Neuronal stem cell (in vitro differentiated cells): ENCODE data around the gene SLC37A1.

Experiments used
- DNase-seq: peaks from one replicate; pipeline ENCODE4 v3.0.0-alpha.2; 2013; ENCODE audit warnings: low spot score
- H2AFZ ChIP-seq: one replicate; pipeline ENCODE4 v1.6.1; 2013; ENCODE audit warnings: mild to moderate bottlenecking, low read length, inconsistent platforms
- H2AK5ac ChIP-seq: 2 replicates; pipeline ENCODE4 v1.6.1; 2013; ENCODE audit warnings: low read depth, mild to moderate bottlenecking, inconsistent platforms, low read length, moderate library complexity, mixed read lengths
- H2BK120ac ChIP-seq: 2 replicates; pipeline ENCODE4 v1.6.1; 2013; ENCODE audit warnings: low read depth, mild to moderate bottlenecking, inconsistent platforms, low read length, moderate library complexity, mixed read lengths
- H2BK12ac ChIP-seq: one replicate; pipeline ENCODE4 v1.6.1; 2013; ENCODE audit warnings: low read length, inconsistent platforms
- H2BK15ac ChIP-seq: 2 replicates; pipeline ENCODE4 v1.6.1; 2013; ENCODE audit warnings: mild to moderate bottlenecking, low read length, inconsistent platforms, mixed read lengths
- H2BK5ac ChIP-seq: one replicate; pipeline ENCODE4 v1.6.1; 2013; ENCODE audit warnings: inconsistent platforms, mild to moderate bottlenecking, low read length, moderate library complexity
- H3K14ac ChIP-seq: one replicate; pipeline ENCODE4 v1.6.1; 2013; ENCODE audit warnings: low read length, inconsistent platforms
- H3K18ac ChIP-seq: 2 replicates; pipeline ENCODE4 v1.6.1; 2013; ENCODE audit warnings: low read length, inconsistent platforms
- H3K23ac ChIP-seq: 2 replicates; pipeline ENCODE4 v1.6.1; 2013; ENCODE audit warnings: low read depth, mild to moderate bottlenecking, mixed read lengths, low read length, inconsistent platforms; ENCODE audit not compliant: poor library complexity
- H3K27ac ChIP-seq: replicated peaks from 3 replicates; pipeline ENCODE4 v1.5.1; 2013; ENCODE audit warnings: low read length, inconsistent platforms
- H3K27me3 ChIP-seq, 3 experiments: 2 replicates each; pipeline ENCODE4 v1.6.1; 2013; ENCODE audit warnings: low read length in 3 of 3, mild to moderate bottlenecking in 2 of 3, inconsistent platforms in 1 of 3, low read depth in 1 of 3, mixed read lengths in 1 of 3, moderate library complexity in 1 of 3; ENCODE audit not compliant: control insufficient read depth in 3 of 3, insufficient read depth in 3 of 3
- H3K36me3 ChIP-seq, 2 donors: replicated peaks in 1 of 2; 2 replicates each; pipeline ENCODE4 v1.6.1; 2013; ENCODE audit warnings: low read length in 2 of 2; ENCODE audit not compliant: control insufficient read depth in 2 of 2, insufficient read depth in 2 of 2
- H3K4ac ChIP-seq: 2 replicates; pipeline ENCODE4 v1.6.1; 2013; ENCODE audit warnings: inconsistent platforms, mild to moderate bottlenecking, low read length, moderate library complexity
- H3K4me1 ChIP-seq, 2 donors: 1 replicate in 1 of 2; 2 replicates in 1 of 2; pipeline ENCODE4 v1.6.1; 2013; ENCODE audit warnings: low read length in 2 of 2, low read depth in 1 of 2; ENCODE audit not compliant: control insufficient read depth in 2 of 2, insufficient read depth in 1 of 2
- H3K4me2 ChIP-seq: one replicate; pipeline ENCODE4 v1.6.1; 2013; ENCODE audit warnings: mild to moderate bottlenecking, low read length, inconsistent platforms; ENCODE audit not compliant: insufficient read depth, poor library complexity, severe bottlenecking
- H3K4me3 ChIP-seq, 2 donors: 2 replicates each; pipeline ENCODE4 v1.5.1; 2013; ENCODE audit warnings: low read length in 2 of 2, mild to moderate bottlenecking in 2 of 2, inconsistent platforms in 1 of 2, moderate library complexity in 1 of 2
- H3K79me1 ChIP-seq: one replicate; pipeline ENCODE4 v1.6.1; 2013; ENCODE audit warnings: low read depth, mild to moderate bottlenecking, inconsistent platforms, low read length, moderate library complexity
- H3K9ac ChIP-seq: one replicate; pipeline ENCODE4 v1.6.1; 2013; ENCODE audit warnings: mild to moderate bottlenecking, low read depth, low read length, inconsistent platforms; ENCODE audit not compliant: poor library complexity
- H3K9me3 ChIP-seq, 2 donors: replicated peaks in 1 of 2; 2 replicates each; pipeline versions ENCODE3 to v1.6.1; 2013; ENCODE audit warnings: low read length in 2 of 2, mild to moderate bottlenecking in 2 of 2, inconsistent platforms in 1 of 2, low read depth in 1 of 2, mixed read lengths in 1 of 2, moderate library complexity in 1 of 2; ENCODE audit not compliant: control insufficient read depth in 2 of 2, insufficient read depth in 1 of 2
- H4K8ac ChIP-seq: one replicate; pipeline ENCODE4 v1.6.1; 2013; ENCODE audit warnings: low read depth, mild to moderate bottlenecking, inconsistent platforms, low read length, moderate library complexity
- H4K91ac ChIP-seq: one replicate; pipeline ENCODE4 v1.6.1; 2013; ENCODE audit warnings: low read length, low read depth, mild to moderate bottlenecking, inconsistent platforms; ENCODE audit not compliant: poor library complexity
- WGBS, 2 donors: extraction: QIAGEN DNeasy Blood & Tissue Kit; methylation state at CpG; one replicate each; pipeline ENCODE4 v1.1.7; 2013; ENCODE audit warnings: missing lambda C conversion rate in 2 of 2, mixed read lengths in 1 of 2; ENCODE audit not compliant: insufficient read length in 2 of 2, insufficient replicate concordance in 1 of 2; ENCODE audit errors: extremely low coverage in 2 of 2; 5-methylcytosine and 5-hydroxymethylcytosine counted together

SLC37A1 gene

DNA sequence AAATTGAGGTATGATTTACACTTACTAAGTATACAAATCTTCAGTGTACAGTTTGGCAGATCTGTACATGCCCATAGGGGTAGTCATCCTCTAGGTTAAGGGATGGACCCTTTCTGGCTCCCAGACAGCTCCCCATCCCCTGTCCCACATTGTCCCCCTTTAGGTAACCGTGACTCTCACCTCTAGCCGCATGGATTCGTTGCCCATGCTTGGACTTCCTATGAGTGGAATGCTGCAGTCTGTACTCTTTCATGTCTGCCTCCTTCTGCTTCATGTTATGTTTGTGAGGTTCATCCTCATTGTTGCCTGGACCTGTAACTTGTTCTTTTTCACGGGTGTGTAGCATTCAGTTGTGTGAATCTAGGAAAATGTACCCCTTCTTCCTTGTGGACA, 20.3 kb downstream of the SLC37A1 start:
- no peak overlapping the region for H3K4me2 ChIP-seq
- no peak for DNase-seq
- H3K27ac ChIP-seq: no peak overlapping the region
- no peak overlapping the region for H4K91ac ChIP-seq
- no peak overlapping the region for H2AK5ac ChIP-seq
- H3K4me3 ChIP-seq: no peak overlapping the region
- no peaks in the 10 kb centered on the region for H3K9me3 ChIP-seq
- no peak overlapping the region for H4K8ac ChIP-seq
- no peak overlapping the region for H2AFZ ChIP-seq
- H3K27me3 ChIP-seq: peaks cover 0 to 6% (median 0%) of the 10 kb centered on the region in 3 experiments
- H3K79me1 ChIP-seq: no peaks in the 10 kb centered on the region
- H3K14ac ChIP-seq: no peak overlapping the region
- H2BK5ac ChIP-seq: no peak overlapping the region
- H3K4me1 ChIP-seq: peaks cover 0 to 6% of the 10 kb centered on the region in 2 donors
- no peak overlapping the region for H2BK120ac ChIP-seq
- H3K18ac ChIP-seq: no peak overlapping the region
- H3K23ac ChIP-seq: no peak overlapping the region
- H3K9ac ChIP-seq: no peak overlapping the region
- WGBS, 2 donors: no CpG with 5 or more reads among the region's 4 CpGs
- H3K4ac ChIP-seq: no peak overlapping the region
- no peak overlapping the region for H2BK15ac ChIP-seq
- no peak overlapping the region for H2BK12ac ChIP-seq
- no peaks in the 10 kb centered on the region for H3K36me3 ChIP-seq

DNA sequence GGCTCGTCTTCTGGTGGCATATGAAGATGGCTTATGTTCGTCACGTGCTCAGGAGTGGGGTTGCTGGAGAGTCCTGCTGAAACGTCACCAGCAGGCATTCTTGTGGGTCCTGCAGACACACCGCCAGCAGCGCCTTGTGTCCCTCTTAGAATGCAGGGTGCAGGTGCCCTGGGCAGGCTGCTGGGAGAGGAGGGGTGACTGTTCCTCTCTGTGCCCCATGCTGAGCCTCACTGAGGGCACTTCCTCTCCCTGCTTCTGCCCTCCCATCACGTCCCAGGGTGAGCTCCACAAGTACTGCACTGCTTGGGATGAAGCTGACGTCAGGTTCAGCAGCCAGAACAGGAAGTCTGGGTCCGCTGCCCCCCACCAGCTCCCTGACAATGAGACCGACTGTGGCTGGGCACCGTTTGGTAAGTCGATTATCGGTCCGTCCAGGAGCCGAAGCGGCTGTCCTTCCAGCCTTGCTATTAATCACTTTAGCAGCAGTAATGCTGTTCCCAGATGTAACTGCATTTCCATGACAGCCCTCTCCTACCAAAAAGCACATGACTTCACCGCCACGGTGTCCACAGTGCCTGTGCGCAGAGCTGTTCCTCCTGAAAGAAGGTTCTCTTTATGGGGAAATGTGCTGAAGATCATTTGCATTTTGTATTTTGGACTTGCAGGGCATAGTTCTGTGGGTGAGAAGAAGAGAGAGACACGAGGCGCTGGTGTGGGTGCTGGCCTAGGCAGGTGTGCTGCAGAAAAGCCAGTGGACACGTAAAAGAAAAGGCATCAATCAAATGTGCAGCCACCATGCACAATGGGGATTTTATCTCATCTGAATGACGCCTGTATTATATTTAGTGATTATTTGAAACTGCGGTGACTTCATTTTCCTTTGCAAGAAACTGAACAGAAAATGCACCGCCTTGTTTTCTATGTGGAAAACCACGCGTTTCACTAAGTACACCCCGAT, 21.0 kb downstream of the SLC37A1 start:
- H3K27ac ChIP-seq: no peak overlapping the region

DNA sequence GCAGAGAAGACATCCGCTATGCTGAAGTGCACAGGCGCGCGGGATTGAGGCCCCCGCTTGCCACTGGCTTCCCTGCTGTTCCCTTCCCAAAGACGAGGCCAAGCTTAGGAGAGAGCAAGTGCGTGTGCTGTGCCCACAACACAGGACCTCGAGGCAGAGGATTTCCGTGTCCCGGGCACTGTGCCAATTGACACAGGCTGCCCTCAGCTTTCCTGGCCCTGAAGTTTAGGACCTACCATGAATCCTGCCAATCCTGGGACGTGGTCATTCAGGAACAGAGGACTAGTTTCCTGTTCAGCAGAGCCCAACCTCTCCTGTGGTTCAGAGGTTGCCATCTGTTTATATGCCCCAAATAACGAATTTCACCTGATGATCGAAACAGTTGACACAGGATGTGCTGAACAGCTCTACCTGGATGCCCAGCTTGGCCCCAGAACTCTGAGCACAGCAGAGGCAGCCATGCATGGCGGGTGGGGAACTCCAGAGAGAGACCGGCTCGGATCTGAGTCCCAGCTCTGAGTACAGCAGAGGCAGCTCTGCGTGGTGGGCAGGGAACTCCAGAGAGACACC, 22.0 kb downstream of the SLC37A1 start:
- H3K9ac ChIP-seq: no peak overlapping the region
- no peak overlapping the region for H2AK5ac ChIP-seq
- no CpG with 5 or more reads among the region's 17 CpGs for WGBS, 2 donors

More for the DNA sequence above, 21.0 kb downstream of the SLC37A1 start:
- Histone ChIP-seq H3K4me1 (peaks cover 0 to 6% of the 10 kb centered on the region in 2 donors), H3K4me3 (no peak overlapping the region), H3K23ac (no peak overlapping the region), H2BK120ac (no peak overlapping the region), H2AK5ac (no peak overlapping the region), H3K14ac (no peak overlapping the region), H4K8ac (no peak overlapping the region), H2BK5ac (no peak overlapping the region), H3K9me3 (no peaks in the 10 kb centered on the region), H3K18ac (no peak overlapping the region), H3K36me3 (no peaks in the 10 kb centered on the region), H3K79me1 (no peaks in the 10 kb centered on the region), H2AFZ (no peak overlapping the region), H3K27me3 (peaks cover 0 to 6% (median 0%) of the 10 kb centered on the region in 3 experiments), H4K91ac (no peak overlapping the region), H3K4me2 (no peak overlapping the region), H2BK12ac (no peak overlapping the region), H2BK15ac (no peak overlapping the region), H3K4ac (no peak overlapping the region), H3K9ac (no peak overlapping the region)
- DNase-seq: no peak
- no CpG with 5 or more reads among the region's 28 CpGs for WGBS, 2 donors

DNA sequence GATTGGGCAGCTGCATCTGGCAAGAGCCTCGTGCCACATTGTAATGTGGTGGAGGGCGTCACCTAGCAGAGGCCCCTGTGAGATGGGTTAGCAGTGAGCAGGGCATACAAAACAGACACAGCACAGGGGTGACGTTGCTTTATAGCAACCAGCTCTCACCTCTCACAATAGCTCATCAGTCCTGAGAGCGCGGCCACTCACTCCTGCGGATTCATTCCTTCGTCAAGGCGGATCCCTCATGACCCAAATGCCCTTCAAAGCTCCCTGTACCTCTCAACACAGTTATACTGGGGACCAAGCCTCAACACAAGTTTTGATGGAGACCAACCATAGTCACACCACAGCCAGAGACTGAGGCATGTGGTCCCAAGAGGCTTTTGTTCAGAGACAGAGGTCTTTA, 22.9 kb downstream of the SLC37A1 start:
- no peak overlapping the region for H2BK12ac ChIP-seq
- H3K23ac ChIP-seq: no peak overlapping the region
- H3K9me3 ChIP-seq: no peaks in the 10 kb centered on the region
- H3K4me2 ChIP-seq: no peak overlapping the region
- H3K36me3 ChIP-seq: no peaks in the 10 kb centered on the region
- H3K9ac ChIP-seq: no peak overlapping the region
- no peak overlapping the region for H2BK5ac ChIP-seq
- H3K14ac ChIP-seq: no peak overlapping the region
- no peak overlapping the region for H3K18ac ChIP-seq
- no peaks in the 10 kb centered on the region for H3K4me1 ChIP-seq
- no peaks in the 10 kb centered on the region for H3K79me1 ChIP-seq
- no peak overlapping the region for H4K91ac ChIP-seq
- H2AK5ac ChIP-seq: no peak overlapping the region
- no peak overlapping the region for H2AFZ ChIP-seq
- H3K27me3 ChIP-seq: peaks cover 0 to 6% (median 0%) of the 10 kb centered on the region in 3 experiments
- no peak overlapping the region for H2BK15ac ChIP-seq
- H4K8ac ChIP-seq: no peak overlapping the region
- no peak overlapping the region for H3K4ac ChIP-seq
- H3K27ac ChIP-seq: no peak overlapping the region
- no CpG with 5 or more reads among the region's 8 CpGs for WGBS, 2 donors
- no peak overlapping the region for H2BK120ac ChIP-seq
- no peak overlapping the region for H3K4me3 ChIP-seq
- no peak for DNase-seq

More for the DNA sequence above, 22.0 kb downstream of the SLC37A1 start:
- Histone ChIP-seq H2BK120ac (no peak overlapping the region), H3K14ac (no peak overlapping the region), H2BK5ac (no peak overlapping the region), H4K8ac (no peak overlapping the region), H4K91ac (no peak overlapping the region), H2AFZ (no peak overlapping the region), H3K4ac (no peak overlapping the region), H3K4me2 (no peak overlapping the region), H3K27me3 (peaks cover 0 to 6% (median 0%) of the 10 kb centered on the region in 3 experiments), H2BK15ac (no peak overlapping the region), H3K23ac (no peak overlapping the region), H3K4me1 (peaks cover 0 to 3% of the 10 kb centered on the region in 2 donors), H2BK12ac (no peak overlapping the region), H3K79me1 (no peaks in the 10 kb centered on the region), H3K18ac (no peak overlapping the region), H3K36me3 (no peaks in the 10 kb centered on the region), H3K9me3 (no peaks in the 10 kb centered on the region), H3K4me3 (peak overlapping the region in 1 of 2 donors; percentile 17), H3K27ac (no peak overlapping the region)
- no peak for DNase-seq
